ENCODE measurements around the gene MVD. TPM values are rescaled to one million over a fixed set of nuclear protein-coding genes. Genes with fewer than 3 reads are reported as not detected.

The MVD gene
- total RNA-seq, 1 experiment from 2014 or later: 141 TPM

DNA sequence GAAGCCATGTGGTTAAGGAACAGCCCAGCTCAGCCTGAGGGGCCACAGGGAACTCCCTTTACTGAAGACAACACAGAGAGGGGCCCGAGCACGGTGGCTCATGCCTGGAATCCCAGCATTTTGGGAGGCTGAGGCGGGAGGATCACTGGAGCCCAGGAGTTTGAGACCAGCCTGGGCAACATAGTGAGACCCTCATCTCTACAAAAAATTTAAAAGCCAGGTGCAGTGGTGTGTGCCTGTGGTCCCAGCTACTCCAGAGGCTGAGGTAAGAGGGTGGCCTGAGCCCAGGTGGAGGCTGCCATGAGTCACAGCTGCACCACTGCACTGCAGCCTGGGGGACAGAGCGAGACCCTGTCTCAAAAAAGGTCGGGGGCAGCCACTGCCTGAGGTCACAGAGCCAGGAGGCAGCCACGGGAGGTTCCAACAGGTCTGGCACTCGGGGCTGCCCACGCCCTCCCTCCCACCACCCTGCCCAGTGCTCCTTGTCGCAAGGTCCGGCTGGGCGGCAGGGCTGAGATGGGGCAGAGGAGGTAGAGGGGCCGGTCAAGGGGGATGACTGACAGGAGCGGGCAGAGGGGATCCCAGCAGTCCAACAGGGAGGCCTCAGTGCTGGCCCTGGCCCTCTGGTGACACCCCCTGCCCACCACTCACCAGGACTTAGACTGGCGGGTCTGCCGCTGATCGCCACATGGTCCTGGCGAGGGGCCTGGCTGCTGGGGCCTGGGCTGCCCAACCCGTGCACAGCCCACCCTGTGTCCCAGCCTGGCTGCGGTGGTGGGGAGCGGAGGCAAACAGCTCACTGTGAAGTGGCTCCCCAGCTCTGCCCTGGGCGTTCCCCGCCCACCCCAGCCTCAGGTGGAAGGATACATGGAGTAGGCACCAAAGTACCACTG is 15.5 kb downstream of the MVD start:
- TF ChIP-seq, protein P1, sequence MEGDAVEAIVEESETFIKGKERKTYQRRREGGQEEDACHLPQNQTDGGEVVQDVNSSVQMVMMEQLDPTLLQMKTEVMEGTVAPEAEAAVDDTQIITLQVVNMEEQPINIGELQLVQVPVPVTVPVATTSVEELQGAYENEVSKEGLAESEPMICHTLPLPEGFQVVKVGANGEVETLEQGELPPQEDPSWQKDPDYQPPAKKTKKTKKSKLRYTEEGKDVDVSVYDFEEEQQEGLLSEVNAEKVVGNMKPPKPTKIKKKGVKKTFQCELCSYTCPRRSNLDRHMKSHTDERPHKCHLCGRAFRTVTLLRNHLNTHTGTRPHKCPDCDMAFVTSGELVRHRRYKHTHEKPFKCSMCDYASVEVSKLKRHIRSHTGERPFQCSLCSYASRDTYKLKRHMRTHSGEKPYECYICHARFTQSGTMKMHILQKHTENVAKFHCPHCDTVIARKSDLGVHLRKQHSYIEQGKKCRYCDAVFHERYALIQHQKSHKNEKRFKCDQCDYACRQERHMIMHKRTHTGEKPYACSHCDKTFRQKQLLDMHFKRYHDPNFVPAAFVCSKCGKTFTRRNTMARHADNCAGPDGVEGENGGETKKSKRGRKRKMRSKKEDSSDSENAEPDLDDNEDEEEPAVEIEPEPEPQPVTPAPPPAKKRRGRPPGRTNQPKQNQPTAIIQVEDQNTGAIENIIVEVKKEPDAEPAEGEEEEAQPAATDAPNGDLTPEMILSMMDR (IDR thresholded peaks at IDR 0.05; ENCODE audit: insufficient read depth in 1 of 2, low read depth in 1 of 2, low read length in 1 of 2, severe bottlenecking in 1 of 2, unreplicated experiment in 1 of 2): no peak
- H3K27ac Mint-ChIP-seq (ENCODE audit: unreplicated experiment): no peak overlapping the region
- H3K4me3 Mint-ChIP-seq (ENCODE audit: unreplicated experiment): no peak overlapping the region
- intact Hi-C loops (cut with micrococcal nuclease; ENCODE audit: unreplicated experiment): no loop called here
- no peak overlapping the region for H3K4me3 ChIP-seq (ENCODE audit: low read depth, low read length)
- no TSS peak for BruUV-seq (replicated peaks)
- POLR2A ChIA-PET: interaction anchor here (0.7 kb wide), 1 partner anchor 10 kb away, joined by 4 read pairs; no protein-coding TSS in a partner anchor
- H3K9me3 Mint-ChIP-seq (ENCODE audit: unreplicated experiment): no peaks in the 10 kb centered on the region
- H3K9me3 ChIP-seq: no peaks in the 10 kb centered on the region
- no peaks in the 10 kb centered on the region for H3K27me3 Mint-ChIP-seq (ENCODE audit: insufficient read depth, unreplicated experiment)
- peaks cover 2% of the 10 kb centered on the region; the same call in 1 of the 2 replicates for H3K36me3 ChIP-seq (ENCODE audit: control insufficient read depth, insufficient read depth, low read length)
- CTCF ChIA-PET: no interaction called here
- DNase-seq: no peak
- peaks cover 6% of the 10 kb centered on the region for H3K4me1 Mint-ChIP-seq (ENCODE audit: low read depth, unreplicated experiment)
- H3K4me1 ChIP-seq: peaks cover 17% of the 10 kb centered on the region
- H3K36me3 Mint-ChIP-seq (ENCODE audit: insufficient read depth, unreplicated experiment): peaks cover 51% of the 10 kb centered on the region
- H3K27me3 ChIP-seq (replicated peaks; ENCODE audit: control insufficient read depth, insufficient read depth, low read length): no peaks in the 10 kb centered on the region

DNA sequence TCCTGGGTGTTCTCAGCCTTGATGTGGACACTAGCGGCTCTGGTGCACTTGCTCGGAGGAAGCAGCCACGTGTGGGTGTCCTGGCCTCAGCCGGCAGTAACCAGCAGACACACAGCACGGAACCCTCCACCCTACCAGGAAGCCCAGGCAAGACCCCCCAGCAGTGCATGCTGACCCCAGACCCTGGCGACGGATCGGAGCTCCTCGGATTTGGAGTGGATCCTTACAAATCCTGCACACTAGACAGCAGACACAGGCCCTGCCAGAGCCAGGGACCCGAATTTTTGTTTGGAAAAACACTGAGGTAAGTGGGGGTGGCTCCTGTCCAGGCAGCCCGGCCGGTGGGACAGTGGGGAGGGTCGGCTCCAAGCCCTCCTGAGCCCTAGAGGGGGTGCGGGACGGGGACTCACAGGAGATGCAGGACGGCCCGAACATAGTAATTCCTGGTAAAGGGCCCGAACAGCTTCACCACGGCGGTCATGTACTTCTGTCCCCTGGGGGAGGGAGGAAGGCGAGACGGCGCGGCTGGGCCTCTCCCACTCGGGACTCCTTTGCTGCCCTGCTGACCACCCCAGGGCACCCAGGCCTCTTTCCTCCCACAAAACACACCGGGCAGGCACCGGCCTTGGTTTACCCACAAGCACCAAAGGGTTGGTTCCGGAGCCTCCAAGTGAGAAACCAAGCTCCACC is 16.4 kb downstream of the MVD start:
- ChIA-PET CTCF (no interaction called here), POLR2A (interaction anchor here (0.7 kb wide), 1 partner anchor 9 kb away, joined by 4 read pairs; no protein-coding TSS in a partner anchor)
- intact Hi-C loops (cut with micrococcal nuclease; ENCODE audit: unreplicated experiment): no loop called here
- DNase-seq: no peak
- no peaks in the 10 kb centered on the region for H3K9me3 Mint-ChIP-seq (ENCODE audit: unreplicated experiment)
- no peaks in the 10 kb centered on the region for H3K27me3 Mint-ChIP-seq (ENCODE audit: insufficient read depth, unreplicated experiment)
- Histone ChIP-seq H3K4me1 (peaks cover 11% of the 10 kb centered on the region), H3K27me3 (replicated peaks; ENCODE audit: control insufficient read depth, insufficient read depth, low read length) (no peaks in the 10 kb centered on the region), H3K4me3 (ENCODE audit: low read depth, low read length) (no peak overlapping the region), H3K9me3 (no peaks in the 10 kb centered on the region), H3K36me3 (ENCODE audit: control insufficient read depth, insufficient read depth, low read length) (0 out of 2 replicates have a peak, but pooled peaks cover 1% of the 10 kb centered on the region)
- no peak overlapping the region for H3K4me3 Mint-ChIP-seq (ENCODE audit: unreplicated experiment)
- H3K27ac Mint-ChIP-seq (ENCODE audit: unreplicated experiment): no peak overlapping the region
- TF ChIP-seq, protein P1 (IDR thresholded peaks at IDR 0.05; ENCODE audit: insufficient read depth in 1 of 2, low read depth in 1 of 2, low read length in 1 of 2, severe bottlenecking in 1 of 2, unreplicated experiment in 1 of 2): no peak
- H3K4me1 Mint-ChIP-seq (ENCODE audit: low read depth, unreplicated experiment): peaks cover 6% of the 10 kb centered on the region
- H3K36me3 Mint-ChIP-seq (ENCODE audit: insufficient read depth, unreplicated experiment): peaks cover 55% of the 10 kb centered on the region
- no TSS peak for BruUV-seq (replicated peaks)

DNA sequence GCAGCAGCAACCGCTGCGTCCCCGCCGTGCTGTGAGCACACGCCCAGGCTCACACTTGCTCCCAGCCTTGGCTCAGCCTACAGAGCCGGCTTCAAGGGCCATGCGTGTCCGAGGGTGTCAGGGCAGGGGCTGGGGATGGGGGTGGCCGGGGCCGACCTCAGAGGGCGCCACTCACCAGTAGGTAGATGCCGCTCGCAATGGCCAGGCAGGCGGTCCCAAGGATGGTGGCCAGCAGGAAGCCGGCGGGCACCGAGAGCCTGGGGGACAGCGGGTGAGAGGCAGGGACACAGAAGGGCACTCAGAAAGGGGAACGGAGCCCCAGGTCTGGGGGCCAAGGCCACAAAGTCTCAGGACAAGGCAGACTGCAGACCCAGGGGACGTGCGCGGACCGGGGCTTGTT is 16.9 kb downstream of the MVD start:
- peaks cover 6% of the 10 kb centered on the region; the same call in 1 of the 2 replicates for H3K4me1 ChIP-seq
- no peaks in the 10 kb centered on the region for H3K27me3 ChIP-seq (replicated peaks; ENCODE audit: control insufficient read depth, insufficient read depth, low read length)
- TF ChIP-seq, protein P1 (IDR thresholded peaks at IDR 0.05; ENCODE audit: insufficient read depth in 1 of 2, low read depth in 1 of 2, low read length in 1 of 2, severe bottlenecking in 1 of 2, unreplicated experiment in 1 of 2): no peak
- POLR2A ChIA-PET: no interaction called here
- H3K9me3 Mint-ChIP-seq (ENCODE audit: unreplicated experiment): no peaks in the 10 kb centered on the region
- DNase-seq: no peak
- H3K9me3 ChIP-seq: no peaks in the 10 kb centered on the region
- no peak overlapping the region for H3K27ac Mint-ChIP-seq (ENCODE audit: unreplicated experiment)
- no peak overlapping the region for H3K4me3 Mint-ChIP-seq (ENCODE audit: unreplicated experiment)
- H3K36me3 Mint-ChIP-seq (ENCODE audit: insufficient read depth, unreplicated experiment): peaks cover 50% of the 10 kb centered on the region
- no peaks in the 10 kb centered on the region for H3K27me3 Mint-ChIP-seq (ENCODE audit: insufficient read depth, unreplicated experiment)
- intact Hi-C loops (cut with micrococcal nuclease; ENCODE audit: unreplicated experiment): no loop called here
- H3K4me3 ChIP-seq (ENCODE audit: low read depth, low read length): no peak overlapping the region
- peaks cover 6% of the 10 kb centered on the region for H3K4me1 Mint-ChIP-seq (ENCODE audit: low read depth, unreplicated experiment)
- no TSS peak for BruUV-seq (replicated peaks)
- 0 out of 2 replicates have a peak, but pooled peaks cover 1% of the 10 kb centered on the region for H3K36me3 ChIP-seq (ENCODE audit: control insufficient read depth, insufficient read depth, low read length)
- CTCF ChIA-PET: no interaction called here

Data from Caco-2 (cell line).